GM18520 (cell line): ENCODE measurements around the gene GSTA3.
A peak's percentile ranks its signal among the peaks of the same experiment; 100 is the strongest.
"Not testable (repeated sequence)": the region's sequence is repeated elsewhere in the genome, so short reads cannot be mapped to it uniquely, and the experiment has no call there.

Experiments used
- ATAC-seq: cut with Tn5 transposase; IDR thresholded peaks from one replicate; pipeline ENCODE4 v1.9.1; 2021; ENCODE audit not compliant: unreplicated experiment

GSTA3 gene

DNA sequence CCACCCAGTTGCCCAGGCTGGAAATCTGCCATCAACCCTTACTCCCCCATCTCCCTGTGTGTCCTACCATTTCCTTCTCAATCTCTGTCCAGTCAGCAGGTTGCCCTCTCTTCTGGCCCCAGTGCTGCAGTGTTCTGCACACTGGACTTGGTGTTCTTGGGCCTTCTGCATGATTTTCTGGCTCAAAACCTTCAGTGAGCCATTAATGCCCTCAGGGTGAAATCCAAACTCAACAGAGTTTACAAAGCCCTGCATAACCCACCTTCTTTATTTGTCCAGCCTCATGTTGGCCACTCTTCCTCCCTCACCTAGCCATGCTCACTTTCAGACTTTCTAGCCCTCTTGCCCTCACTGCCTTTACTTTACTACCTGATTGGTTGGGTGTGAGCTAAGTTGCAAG is 5.0 kb upstream of the GSTA3 start:
- no peak for ATAC-seq

DNA sequence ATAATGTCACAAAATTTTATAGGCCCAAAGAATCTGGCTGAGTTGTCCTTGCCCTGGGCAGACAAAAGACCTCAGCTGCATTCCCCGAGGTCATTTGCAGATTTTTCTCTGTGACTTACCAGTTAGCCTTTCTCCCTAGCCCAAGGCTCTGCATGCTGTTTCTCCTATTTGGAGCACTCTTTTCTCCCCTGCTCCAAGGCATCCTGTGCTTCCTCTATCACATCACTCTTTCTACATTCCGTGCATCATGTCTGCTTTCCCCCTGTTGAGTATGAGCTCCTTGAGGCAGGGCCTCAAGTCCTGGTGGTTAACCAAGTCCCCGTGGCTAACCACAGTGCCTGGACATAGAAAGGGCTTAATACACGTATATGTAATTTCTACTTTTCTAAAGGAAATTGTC is 593 bp upstream of the GSTA3 start:
- no peak for ATAC-seq

DNA sequence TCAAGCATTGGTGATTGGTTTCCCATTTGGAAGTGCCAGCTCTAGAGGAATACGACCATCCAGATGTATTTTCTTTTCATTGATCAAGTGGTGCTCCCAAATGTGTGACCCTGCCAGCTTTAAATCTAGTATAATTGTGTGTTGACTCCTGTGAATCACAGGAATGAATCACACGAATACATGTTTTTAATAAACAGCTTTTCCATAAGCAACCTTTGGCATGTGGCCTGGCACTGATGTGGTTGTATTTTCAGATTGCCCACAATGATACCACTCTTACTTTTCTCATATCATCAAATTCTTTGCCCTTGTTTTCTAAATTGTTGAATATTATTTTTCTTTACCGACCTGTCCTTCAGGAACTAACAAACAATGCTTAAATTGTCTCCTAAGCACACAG is 367 bp downstream of the GSTA3 start:
- no peak for ATAC-seq

DNA sequence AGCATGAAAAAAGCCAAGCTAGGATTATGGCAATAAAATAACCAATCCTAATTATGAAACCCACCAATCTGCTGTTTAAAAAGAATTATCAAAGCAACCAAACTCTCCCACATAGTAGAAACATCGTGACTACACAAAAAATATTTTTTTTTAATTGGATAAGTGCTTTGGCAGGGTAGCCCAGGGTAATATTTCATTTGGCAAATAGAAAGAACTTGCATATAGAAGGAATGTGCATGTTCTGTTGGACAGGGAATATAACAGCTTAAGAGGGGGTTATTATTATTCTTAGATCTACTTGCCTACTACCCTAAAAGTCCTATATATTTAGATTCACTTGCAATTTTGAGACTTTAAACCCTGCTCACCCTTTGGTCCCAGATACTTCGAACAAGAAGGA is 972 bp downstream of the GSTA3 start:
- ATAC-seq = no peak

DNA sequence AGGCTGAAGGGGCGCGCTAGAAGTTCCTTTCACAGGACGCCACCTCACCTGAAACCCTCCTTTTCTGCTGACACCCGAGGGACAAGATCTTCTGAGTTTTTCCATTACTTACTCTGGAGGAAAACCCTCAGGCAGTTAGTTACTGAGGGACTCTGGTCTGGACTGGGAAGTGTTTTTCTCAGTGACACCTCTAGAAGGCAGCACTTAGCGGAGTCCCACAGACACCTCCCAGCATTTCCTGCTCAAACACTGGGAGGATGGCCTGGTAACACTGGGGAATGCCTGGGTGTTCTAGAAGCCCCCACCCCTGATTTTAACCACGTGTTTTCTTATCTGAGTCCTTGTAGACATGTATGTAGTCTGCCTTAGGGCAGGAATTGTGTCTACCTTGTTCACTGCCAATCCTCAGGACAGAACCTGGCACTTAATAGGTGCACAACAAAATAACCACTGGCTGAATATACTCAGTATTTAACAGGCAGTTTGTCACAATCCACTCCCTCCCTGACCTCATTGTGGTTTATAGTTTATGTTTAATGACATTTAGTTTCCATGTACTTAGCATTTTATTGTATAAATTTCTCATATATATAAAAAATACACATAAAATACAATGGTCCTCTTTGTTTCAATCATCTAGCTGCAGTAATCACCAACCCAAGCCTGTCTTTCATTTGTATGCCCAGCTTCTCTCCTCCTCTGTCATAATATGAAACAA is 4.8 kb downstream of the GSTA3 start:
- no peak for ATAC-seq

DNA sequence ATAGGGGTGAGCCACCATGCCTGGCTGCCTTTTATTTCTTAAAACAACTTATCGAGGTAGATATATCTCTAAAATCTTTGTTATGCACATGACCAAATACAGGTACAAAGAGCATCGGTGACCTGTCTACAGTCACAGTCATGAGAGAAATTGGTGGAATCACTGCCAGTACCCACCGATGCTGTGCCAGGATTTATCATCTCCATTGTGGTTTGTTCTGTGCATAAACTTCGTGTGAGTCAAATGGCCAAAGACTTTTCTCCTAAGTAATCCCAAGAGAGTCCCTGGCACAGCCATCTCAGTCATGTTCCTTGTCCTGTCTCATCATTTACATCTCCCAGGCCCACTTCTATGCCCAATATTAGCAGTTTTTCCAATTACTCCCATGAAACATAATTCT is 9.0 kb downstream of the GSTA3 start:
- no peak for ATAC-seq

DNA sequence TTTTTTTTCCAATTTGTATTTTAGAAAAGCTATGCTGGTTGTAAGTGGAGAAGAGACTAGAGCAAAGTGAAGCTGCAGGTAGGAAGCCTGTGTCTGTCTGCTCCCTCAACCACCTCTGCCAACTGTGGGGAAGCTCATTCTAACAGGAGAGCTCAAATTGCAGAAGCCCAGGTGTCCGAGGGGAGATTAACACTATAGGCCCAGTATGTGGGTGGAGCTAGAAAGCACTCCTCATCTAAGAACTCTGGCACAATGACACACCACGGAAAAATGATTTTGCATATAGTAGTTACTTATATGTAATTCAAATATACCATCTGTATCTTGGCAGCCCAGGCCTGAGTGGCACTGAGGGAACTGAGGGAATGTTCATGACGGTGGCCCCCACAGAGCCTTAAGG is 13.7 kb downstream of the GSTA3 start:
- not testable (repeated sequence) for ATAC-seq

DNA sequence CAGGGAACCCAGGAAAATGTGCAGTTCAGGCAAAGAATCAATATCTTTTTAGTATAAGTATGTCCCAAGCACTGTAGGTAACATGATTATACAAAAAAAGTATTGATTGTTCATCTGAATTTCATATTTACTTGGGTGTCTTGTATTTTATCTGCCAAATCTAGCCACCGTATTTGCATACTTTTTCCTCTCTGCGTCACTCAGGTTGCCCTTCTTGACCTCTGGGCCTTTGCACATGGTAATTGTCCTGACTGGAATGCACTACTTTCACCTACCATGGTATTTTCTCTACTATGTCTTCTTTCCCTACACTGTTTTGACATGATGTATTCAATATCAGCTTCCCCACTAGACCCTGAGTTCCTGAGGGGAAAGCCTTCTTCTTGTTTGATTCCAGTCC is 15.2 kb downstream of the GSTA3 start:
- no peak for ATAC-seq

DNA sequence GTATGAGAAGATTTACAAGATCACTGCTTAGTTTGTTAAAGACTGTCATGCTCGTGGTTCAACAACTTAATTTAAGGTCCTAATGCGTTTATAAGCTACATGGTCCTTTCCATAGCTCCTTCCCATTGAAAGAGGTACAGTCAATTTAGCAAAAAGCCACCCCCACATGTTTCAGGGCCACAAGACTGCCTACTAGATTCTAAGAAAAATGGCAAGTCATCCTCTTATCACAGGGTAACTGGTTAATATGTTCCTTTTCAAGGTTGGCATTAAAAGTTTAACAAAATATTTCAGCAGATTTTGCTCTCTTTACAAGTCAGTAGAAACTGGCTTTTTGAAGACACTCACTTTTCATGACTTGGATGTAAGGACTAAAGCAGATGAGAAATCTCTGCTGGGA is 15.7 kb downstream of the GSTA3 start:
- ATAC-seq = no peak

DNA sequence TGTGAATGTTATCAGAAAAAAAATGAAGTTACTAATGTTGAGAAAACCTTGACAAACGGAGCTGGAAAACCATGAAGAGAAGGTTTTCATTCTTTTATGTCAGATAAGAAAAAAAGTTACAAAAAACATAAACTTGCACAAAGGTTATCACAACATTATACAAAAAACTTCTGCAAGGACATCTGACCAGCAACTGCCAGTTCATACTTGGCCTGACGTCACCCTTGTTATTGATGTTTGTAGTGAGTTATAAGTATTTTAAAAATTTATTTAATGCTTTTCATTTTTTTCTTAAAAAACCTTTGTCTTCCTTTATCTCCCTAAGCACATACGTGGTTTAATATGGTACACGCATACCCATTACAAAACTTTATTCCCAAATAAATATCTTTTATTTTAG is 16.3 kb downstream of the GSTA3 start:
- ATAC-seq = no peak

DNA sequence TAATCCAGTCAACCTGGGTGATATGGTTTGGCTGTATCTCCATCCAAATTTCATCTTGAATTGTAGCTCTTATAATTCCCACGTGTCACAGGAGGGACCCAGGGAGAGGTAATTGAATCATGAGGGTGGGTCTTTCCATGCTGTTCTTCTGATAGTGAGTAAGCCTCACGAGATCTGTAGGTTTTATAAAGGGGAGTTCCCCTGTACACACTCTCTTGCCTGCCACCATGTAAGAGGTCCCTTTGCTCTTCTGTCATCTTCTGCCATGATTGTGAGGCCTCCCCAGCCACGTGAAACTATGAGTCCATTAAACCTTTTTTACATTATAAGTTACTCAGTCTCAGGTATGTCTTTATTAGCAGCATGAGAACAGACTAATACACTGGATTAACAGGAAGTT is 19.5 kb downstream of the GSTA3 start:
- no peak for ATAC-seq

DNA sequence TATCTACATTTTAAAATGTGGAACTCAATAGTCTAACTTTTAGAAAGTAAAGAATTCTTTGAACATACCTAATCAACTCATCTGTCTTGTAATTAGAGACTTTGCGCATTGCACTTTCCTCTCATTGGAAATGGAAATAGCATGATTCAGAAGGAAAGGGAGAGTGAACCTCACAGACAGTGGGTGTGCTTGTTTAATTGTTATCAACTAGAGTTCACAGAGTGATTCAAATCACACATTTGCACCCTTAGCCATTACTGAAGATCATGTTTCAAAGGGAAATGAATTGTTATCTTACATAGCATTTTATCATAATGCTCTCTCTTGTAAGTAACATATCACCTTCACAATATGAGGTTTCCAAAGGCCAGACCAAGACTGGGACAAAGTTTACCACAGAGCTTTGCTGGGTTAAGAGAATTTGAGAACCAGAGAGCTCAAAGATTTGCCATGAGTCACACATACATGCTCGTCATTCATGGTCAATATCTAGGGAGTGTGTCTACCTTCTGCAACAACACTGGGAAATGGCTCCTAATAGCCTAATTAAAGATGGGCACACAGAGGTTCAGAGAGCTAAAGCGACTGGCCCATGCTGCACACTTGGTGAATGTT is 21.5 kb downstream of the GSTA3 start:
- no peak for ATAC-seq

DNA sequence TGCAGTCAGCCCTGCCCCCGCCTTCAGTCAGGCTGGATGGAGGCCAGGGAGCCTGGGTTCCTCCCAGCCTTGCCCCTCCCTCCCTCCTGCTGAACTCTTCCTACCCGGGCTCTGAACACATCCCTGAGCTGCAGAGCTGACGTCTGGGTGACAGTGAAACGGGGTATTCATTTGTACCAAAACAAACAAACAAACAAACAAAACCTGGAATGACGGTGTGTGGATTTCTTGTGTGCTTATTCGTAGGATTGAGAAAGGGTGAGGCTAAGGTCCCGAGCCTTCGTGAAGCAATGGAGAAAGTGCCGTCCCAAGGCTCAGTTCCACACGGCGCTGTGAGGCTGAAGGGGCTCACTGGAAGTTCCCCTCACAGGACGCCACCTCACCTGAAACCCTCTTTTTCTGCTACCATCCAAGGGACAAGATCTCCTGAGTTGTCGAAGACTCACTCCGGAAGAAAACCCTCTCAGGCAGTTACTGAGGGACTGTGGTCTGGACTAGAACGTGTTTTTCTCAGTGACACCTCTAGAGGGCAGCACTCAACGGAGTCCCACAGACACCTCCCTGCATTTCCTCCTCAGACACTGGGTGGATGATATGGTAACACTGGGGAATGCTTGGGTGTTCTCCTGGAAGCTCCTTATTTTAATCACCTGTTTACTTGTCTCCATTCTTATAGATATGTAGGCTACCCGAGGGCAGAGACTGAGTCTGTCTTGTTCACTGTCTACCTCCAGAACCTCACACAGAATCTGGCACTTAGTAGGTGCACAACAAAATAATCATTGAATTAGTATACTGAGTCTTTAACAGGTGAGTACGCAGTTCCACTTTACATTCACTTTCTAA is 27.3 kb downstream of the GSTA3 start:
- peak; percentile 96 for ATAC-seq

DNA sequence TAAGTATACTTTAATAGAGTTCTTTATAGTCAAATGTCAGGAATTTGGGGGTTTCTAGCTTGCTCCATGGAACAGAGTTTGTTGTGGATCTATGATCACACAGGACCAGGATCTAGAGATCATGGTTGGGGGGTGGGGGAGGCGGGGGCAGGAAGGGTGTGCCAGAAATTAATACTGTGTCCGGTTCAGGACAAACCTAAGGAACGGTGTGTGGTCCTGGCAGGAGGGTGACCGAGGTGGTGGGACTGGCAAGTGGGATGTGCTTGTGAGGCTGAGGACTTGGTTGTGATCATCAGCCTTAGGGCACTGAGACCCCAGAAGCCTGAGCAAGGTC is 27.9 kb downstream of the GSTA3 start:
- no peak for ATAC-seq

DNA sequence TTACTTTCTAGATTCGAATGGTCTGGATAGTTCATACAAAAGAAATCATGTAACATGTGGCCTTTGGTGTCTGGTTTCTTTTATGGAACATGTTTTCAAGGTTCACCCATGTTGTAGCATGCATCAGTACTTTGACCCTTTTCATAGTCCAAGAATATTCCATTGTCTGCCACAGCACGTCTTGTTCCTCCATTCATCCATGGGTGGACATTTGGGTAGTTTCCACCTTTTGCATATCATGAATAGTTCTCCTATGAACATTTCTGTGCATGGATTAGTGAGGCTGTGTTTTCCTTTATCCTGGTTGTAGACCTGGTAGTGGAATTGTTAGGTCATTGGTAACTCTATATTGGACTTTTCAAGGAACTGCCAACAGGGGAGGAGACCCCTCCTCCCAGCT is 31.7 kb downstream of the GSTA3 start:
- no peak for ATAC-seq

DNA sequence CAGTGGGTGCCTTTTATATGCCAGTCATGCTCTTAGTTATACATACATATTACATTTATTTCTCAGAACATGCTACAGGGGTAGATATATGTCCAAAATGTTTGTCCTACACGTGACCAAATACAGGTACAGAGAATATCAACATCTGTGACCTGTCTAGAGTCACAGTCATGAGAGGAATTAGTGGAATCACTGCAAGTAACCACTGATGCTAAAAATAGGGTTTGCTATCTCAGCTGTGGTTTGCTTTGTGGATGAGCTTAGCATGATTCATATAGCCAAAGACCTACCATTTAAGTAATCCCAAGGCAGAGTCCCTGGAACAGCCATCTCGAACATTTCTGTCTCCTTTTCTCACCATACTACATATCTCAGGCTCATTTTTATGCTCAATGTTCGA is 32.3 kb downstream of the GSTA3 start:
- no peak for ATAC-seq

DNA sequence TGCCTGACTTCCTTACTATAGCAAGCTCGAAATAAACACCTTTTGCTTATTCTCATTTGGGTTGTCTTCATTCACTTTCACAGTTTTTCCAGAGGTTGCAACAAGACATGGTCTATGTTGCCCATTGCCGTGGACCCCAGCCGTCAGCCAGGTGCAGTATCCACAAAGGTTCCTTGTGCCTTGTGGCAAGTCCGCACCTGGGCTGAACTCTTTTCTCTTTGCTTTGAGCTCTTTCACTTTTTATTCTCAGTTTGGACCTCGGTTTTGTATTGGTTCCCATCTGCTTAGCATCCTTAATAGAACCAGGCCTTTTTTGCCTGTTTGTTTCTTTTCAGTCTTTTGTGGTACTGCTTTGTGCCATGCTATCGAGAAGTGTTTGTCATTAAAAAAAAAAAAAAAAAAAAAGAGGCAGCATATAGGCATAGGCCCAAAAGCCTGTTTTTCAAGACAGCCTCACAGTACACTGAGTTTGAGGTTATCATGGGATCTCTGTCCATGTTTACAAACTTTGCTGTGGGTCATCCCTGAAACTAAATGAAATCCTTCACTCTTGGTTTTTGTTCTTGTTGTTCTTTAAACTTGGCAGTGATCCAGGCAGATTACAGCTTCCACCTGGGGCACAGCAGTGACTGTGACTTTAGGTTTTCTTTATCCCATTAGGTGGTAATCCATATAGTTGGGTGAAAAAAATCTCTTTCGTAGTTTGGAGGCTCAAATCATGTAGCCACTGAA is 33.3 kb downstream of the GSTA3 start:
- no peak for ATAC-seq

DNA sequence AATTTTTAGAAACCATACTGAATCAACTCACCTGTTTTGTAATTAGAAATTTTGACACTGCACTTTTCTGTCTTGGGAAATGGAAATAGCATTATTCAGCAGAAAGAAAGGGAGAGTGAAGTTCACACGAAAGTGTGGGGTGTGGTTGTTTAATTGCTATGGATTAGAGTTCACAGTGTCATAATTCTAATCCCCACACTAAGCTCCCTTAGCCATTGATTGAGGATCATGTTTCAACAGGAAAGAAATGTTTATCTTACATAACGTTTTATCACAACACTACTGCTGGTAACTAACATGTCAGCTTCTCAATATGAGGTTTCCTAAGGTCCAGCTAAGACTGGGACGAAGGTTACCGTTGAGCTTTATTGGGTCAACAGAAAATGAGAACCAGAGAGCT is 37.5 kb downstream of the GSTA3 start:
- ATAC-seq = no peak

DNA sequence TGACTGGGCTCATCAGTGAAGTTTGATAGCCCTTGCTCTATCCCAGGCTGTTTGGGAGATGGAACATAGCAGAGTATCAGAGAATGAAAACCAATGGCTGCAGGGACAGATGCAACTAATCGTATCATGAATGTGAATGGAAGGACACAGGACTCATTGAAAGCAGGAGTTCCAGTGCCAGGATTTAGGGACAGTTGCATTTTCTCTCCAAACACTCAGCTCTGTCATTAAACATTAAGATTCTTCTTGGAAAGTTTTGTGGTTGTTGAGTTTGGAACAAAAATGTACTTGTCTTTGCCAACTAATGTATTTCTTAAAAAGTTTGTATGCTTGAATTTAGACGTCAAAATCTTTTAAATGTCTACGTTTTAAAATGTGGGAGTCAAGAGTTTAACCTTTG is 37.9 kb downstream of the GSTA3 start:
- no peak for ATAC-seq

DNA sequence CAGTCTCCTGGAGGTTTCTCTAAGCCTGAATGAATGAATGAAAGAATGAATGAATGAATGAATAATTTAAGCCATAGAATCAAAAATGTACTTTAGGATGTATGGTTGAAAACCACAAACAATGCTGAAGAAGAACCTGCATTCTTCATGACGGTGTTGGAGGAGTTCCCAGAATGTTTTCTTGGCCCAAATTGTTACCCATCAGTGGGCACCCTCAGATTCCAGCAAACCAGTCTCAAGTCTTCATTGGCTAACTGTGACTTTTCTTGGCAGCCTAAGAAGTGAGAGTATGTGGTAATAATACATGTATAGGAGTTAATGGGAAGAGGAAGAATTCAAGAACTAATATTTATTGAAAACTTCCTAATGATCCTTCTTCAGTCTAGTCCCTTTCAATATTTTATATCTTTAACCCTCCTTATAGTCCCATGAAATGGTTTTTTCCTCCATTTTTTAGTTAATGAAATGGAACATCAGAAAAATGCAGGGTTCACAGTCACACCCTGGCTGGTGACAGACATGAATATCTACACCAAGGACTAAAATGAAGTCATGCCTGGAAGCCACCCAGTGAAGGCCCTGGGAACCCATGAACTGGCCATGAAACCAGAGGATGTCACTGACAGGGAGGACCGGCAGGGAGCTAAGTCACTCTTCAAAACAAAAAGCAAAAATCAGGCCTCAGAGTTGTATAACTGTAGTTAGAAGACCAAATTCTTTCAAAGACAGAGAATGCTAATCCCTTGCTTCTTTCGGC is 39.0 kb downstream of the GSTA3 start:
- ATAC-seq = not testable (repeated sequence)

DNA sequence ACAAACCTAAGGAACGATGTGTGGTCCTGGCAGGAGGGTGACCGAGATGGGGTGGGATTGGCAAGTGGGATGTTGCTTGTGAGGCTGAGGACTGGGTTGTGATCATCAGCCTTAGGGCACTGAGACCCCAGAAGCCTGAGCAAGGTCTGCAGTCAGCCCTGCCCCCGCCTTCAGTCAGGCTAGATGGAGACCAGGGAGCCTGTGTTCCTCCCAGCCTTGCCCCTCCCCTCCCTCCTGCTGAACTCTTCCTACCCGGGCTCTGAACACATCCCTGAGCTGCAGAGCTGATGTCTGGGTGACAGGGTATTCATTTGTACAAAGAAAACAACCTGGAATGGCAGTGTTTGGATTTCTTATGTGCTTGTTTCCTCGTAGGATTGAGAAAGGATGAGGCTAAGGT is 40.6 kb downstream of the GSTA3 start:
- ATAC-seq = not testable (repeated sequence)
